Muscle layer of duodenum (tissue), 2 donors: Measurements from ENCODE around the gene PNPLA7.
A peak's percentile ranks its signal among the peaks of the same experiment; 100 is the strongest.

Source experiments
- H3K27ac ChIP-seq: one replicate; pipeline ENCODE4 v1.7.0; 2013; ENCODE audit warnings: mild to moderate bottlenecking, low read length
- H3K27me3 ChIP-seq: one replicate; pipeline ENCODE4 v1.7.0; 2013; ENCODE audit warnings: low read depth, mild to moderate bottlenecking, control low read depth, low read length
- H3K36me3 ChIP-seq, 2 donors: one replicate each; pipeline ENCODE4 v1.7.0; 2013; ENCODE audit warnings: low read length in 2 of 2, control low read depth in 1 of 2, mild to moderate bottlenecking in 1 of 2; ENCODE audit not compliant: insufficient read depth in 2 of 2, control insufficient read depth in 1 of 2
- H3K4me1 ChIP-seq, 2 donors: one replicate each; pipeline ENCODE4 v1.7.0; 2013; ENCODE audit warnings: low read length in 2 of 2, mild to moderate bottlenecking in 2 of 2, control low read depth in 1 of 2, moderate library complexity in 1 of 2; ENCODE audit not compliant: insufficient read depth in 2 of 2, control insufficient read depth in 1 of 2
- H3K4me3 ChIP-seq, 2 donors: one replicate each; pipeline ENCODE4 v1.7.0; 2013; ENCODE audit warnings: low read length in 2 of 2, low read depth in 1 of 2, mild to moderate bottlenecking in 1 of 2
- H3K9me3 ChIP-seq, 2 donors: one replicate each; pipeline ENCODE4 v1.7.0; 2013; ENCODE audit warnings: low read length in 2 of 2, control low read depth in 1 of 2, mild to moderate bottlenecking in 1 of 2; ENCODE audit not compliant: control insufficient read depth in 1 of 2
- donor health status: healthy.

The PNPLA7 gene

DNA sequence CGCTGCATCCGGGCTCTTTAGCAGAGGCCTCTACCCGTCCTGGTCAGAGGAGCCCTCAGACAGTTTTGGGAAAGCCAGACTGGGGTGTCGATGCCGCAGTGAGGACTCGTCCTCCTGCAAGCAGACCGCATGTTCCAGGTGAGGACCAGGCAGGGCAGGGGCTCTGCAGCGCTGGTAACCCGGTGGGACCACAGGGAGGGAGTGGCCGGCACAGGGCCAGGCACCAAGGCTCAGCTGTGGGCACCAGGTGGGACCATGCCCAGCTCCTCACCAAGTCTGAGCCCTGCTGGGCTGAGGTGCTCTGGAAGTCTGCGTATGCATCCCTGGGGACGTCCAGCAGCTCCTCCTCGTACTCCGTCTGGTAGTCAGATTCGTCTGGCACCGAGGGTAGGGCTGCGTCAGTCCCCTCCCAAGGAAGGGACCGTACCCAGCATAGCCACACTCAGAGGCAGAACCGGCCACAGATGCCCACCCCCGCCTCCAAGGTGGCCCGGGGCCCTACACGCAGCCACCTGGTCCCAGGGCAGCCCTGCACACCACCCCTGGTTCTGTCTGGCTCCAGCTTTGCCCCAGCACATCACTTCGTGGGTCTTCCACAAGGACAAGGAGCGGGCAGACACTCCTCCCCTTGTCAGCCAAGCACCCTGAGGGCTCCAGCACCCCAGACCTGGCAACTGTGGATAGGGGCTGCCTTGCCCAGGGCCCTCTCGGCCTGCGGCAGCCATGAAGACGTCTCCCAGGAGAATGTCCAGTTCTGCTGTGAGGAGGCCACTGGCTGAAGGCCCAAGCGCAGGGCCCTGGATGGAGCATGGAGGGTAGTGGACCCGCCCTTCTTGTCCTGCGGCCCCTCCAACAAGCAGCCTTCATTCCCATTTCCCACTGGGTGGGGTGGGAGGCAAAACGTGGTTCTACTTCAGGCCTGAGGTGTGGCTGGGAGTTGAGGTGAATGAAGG lies 89.6 kb downstream of the PNPLA7 start:
- Histone ChIP-seq H3K27me3 (no peaks in the 10 kb centered on the region), H3K4me3 (no peak overlapping the region), H3K4me1 (peaks cover 3 to 20% of the 10 kb centered on the region in 2 donors), H3K27ac (no peak overlapping the region), H3K36me3 (no peaks in the 10 kb centered on the region), H3K9me3 (no peaks in the 10 kb centered on the region)

GRCh38 chr9:137459601-137460362 lies 90.4 kb downstream of the PNPLA7 start:
- H3K4me1 ChIP-seq: peaks cover 3 to 27% of the 10 kb centered on the region in 2 donors
- H3K4me3 ChIP-seq: peak overlapping the region; percentile 44 to 46
- no peaks in the 10 kb centered on the region for H3K36me3 ChIP-seq
- H3K27ac ChIP-seq: peak overlapping the region; percentile 23
- no peaks in the 10 kb centered on the region for H3K27me3 ChIP-seq
- no peaks in the 10 kb centered on the region for H3K9me3 ChIP-seq

DNA sequence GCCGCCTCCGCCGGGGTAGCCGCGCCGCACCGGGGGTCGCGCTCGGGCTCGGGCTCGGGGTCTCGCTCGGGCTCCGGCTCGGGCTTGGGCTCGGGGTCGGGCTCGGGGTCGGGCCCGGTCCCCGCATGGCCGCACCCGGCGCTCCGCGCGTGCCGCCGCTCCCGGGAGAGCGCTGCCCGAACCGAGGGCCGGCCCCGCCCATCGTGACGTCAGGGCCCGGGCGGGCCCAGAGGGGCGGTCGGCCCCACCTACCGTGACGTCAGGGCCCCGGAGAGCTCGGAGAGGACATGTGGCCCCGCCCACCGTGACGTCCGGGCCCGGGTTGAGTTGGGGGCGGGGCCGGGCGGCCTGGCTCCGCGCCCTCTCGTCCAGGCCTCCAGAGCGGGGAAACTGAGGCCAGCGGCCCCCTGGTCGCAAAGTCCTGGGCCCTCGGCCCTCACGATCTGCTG lies 91.0 kb downstream of the PNPLA7 start, which contains the start of gene NSMF:
TSS of gene NSMF (minus strand) at position 183 of the 449 bp plus-strand sequence. CDS start 232 bp downstream, outside the sequence.
- no peaks in the 10 kb centered on the region for H3K27me3 ChIP-seq
- H3K27ac ChIP-seq: peak within 1 kb of the TSS; percentile 23
- H3K9me3 ChIP-seq: no peaks in the 10 kb centered on the region
- H3K4me3 ChIP-seq: peak within 1 kb of the TSS; percentile 46 to 66
- H3K36me3 ChIP-seq: no peaks in the 10 kb centered on the region
- H3K4me1 ChIP-seq: peaks cover 3 to 33% of the 10 kb centered on the region in 2 donors

GRCh38 chr9:137458194-137459151 lies 91.7 kb downstream of the PNPLA7 start:
- no peaks in the 10 kb centered on the region for H3K9me3 ChIP-seq
- H3K27me3 ChIP-seq: no peaks in the 10 kb centered on the region
- peaks cover 3 to 36% of the 10 kb centered on the region in 2 donors for H3K4me1 ChIP-seq
- peak overlapping the region; percentile 26 to 66 for H3K4me3 ChIP-seq
- H3K27ac ChIP-seq: no peak overlapping the region
- no peaks in the 10 kb centered on the region for H3K36me3 ChIP-seq

- Histone ChIP-seq H3K36me3 (peaks cover 0 to 3% of the 10 kb centered on the region in 2 donors), H3K4me3 (peak overlapping the region in 1 of 2 donors; percentile 66), H3K9me3 (no peaks in the 10 kb centered on the region), H3K27me3 (no peaks in the 10 kb centered on the region), H3K4me1 (peaks cover 3 to 40% of the 10 kb centered on the region in 2 donors), H3K27ac (no peak overlapping the region)
Measured at GRCh38 chr9:137457406-137458193, 92.6 kb downstream of the PNPLA7 start.

GRCh38 chr9:137456864-137457405 lies 93.3 kb downstream of the PNPLA7 start:
- peaks cover 3 to 40% of the 10 kb centered on the region in 2 donors for H3K4me1 ChIP-seq
- H3K9me3 ChIP-seq: no peaks in the 10 kb centered on the region
- H3K27me3 ChIP-seq: no peaks in the 10 kb centered on the region
- H3K36me3 ChIP-seq: peaks cover 0 to 7% of the 10 kb centered on the region in 2 donors
- no peak overlapping the region for H3K27ac ChIP-seq
- no peak overlapping the region for H3K4me3 ChIP-seq

GRCh38 chr9:137456061-137456863 lies 93.9 kb downstream of the PNPLA7 start:
- Histone ChIP-seq H3K9me3 (no peaks in the 10 kb centered on the region), H3K36me3 (peaks cover 0 to 7% of the 10 kb centered on the region in 2 donors), H3K27ac (no peak overlapping the region), H3K27me3 (no peaks in the 10 kb centered on the region), H3K4me3 (no peak overlapping the region), H3K4me1 (peaks cover 3 to 40% of the 10 kb centered on the region in 2 donors)

DNA sequence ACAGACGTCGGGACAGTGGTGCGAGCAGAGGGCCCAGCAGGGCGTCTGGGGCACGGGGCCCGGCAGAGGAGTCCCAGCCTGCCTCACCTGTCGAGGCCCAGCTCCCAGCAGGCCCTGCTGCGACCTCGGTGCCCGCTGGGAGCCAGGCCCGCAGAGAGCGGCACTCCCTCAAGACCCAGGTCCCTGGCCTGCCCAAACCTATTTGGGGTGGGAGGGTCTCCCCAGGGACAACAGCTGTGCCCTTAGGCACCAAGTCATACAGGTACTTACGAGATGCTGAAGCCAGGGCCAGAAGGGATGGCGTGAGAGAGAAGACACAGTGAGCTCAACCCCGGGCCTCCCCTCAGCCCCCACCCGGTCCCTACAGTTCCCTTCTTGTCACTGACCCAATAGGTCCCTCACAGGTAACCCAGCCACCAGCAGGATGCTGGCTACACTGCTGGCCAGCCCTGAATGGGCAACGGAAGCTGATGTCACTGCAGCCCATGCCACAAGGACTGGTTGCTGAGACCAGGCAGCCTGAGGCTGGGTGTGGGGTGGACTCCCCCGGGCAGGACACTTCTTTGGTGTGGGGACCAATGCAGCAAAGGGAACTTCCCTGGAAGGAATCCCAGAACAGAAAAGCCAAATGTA lies 94.7 kb downstream of the PNPLA7 start:
- no peaks in the 10 kb centered on the region for H3K27me3 ChIP-seq
- H3K36me3 ChIP-seq: peaks cover 0 to 7% of the 10 kb centered on the region in 2 donors
- H3K4me3 ChIP-seq: no peak overlapping the region
- H3K27ac ChIP-seq: no peak overlapping the region
- no peaks in the 10 kb centered on the region for H3K9me3 ChIP-seq
- H3K4me1 ChIP-seq: peaks cover 3 to 40% of the 10 kb centered on the region in 2 donors
